GM19023 (cell line): ENCODE data around the gene ABHD11.

Experiments used
- ATAC-seq: cut with Tn5 transposase; IDR thresholded peaks from one replicate; pipeline ENCODE4 v1.9.1; 2021; ENCODE audit warnings: mild to moderate bottlenecking, moderate library complexity; ENCODE audit not compliant: unreplicated experiment

The ABHD11 gene

DNA sequence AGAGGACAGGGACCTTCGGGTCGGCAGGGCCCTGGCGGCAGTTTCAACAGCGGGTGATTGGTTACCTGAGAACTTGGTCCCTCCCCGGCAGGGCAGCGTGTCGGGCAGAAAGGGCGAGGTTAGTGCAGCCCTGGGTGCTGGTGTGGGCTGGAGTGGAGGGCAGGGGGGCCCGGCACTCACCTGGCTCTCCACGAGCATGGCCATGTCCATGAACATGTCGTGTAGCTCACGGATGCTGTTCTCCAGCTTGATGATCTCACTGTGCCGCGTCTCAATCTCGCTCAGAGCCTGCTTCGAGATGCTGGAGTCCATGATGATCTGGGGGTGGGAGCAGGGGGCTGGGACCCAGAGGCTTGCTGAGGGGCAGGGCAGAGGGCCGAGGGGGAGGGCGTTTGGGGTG lies 35.9 kb downstream of the ABHD11 start:
- ATAC-seq, result no peak

GRCh38 chr7:73702226-73702625 lies 36.4 kb downstream of the ABHD11 start:
- ATAC-seq, result no peak

GRCh38 chr7:73701357-73701995 lies 37.1 kb downstream of the ABHD11 start:
- ATAC-seq, result no peak

DNA sequence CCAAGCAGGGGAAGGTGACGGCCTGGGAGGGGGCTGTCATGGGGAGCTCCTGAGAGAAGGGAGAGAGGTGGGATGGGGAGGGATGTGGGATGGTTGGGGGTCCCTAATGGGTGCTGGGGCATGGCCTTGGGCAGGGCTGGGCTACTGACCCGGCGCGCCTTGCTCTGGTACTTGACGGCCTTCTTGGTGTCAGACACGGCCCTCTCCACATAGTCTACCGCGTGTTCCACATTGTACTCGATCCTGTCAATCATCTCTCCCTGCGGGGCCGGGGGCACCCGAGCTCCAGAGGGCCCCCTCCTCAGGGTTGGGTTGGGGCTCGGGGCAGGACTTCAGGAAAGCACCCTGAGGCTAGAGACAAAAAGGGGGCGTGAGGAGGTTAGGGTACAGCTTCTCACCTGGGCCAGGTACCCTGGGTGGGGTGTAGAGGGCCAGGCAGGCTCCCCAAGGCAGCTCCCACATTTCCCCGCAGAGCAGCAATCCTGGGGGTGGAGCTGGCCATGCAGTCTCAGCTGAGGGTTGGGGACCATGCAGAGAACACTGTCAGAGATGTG lies 37.9 kb downstream of the ABHD11 start:
- no peak for ATAC-seq

GRCh38 chr7:73700069-73700423 lies 38.6 kb downstream of the ABHD11 start:
- no peak for ATAC-seq

DNA sequence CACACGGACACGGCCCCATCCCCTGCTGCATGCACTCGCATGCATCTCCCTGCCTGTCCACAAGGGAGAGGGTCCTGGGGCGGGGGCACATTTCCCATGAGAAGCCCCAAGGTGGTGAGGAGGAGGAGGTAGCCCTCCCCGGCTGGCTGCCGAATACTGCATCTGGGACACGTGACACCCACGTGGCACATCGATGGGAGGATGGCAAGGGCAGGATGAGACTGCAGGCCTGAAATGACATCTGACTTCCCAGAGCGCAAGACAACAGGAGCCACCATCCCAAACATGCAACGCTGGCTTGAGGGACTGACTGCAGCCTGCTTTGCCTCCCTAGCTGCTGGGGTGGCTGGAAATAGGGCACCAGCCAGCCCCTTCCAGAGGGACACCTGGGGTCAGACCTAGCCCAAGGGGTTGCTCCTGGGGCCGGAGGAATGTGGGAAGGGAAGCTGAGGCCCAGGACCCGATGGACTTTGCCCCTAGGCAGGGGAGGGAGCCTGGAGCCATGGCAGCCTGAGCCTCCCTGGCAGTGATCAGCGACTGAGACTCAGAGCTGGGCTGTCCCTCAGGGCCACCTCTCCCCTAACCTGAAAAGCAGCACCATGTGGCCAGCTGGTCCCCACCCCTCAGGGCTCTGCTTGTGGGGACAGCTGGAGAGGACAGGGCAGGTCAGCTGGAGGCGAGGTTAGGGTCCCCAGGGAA lies 39.1 kb downstream of the ABHD11 start:
- no peak for ATAC-seq

- no peak for ATAC-seq
These were observed 40.2 kb downstream of the ABHD11 start for GRCh38 chr7:73698410-73698809.

DNA sequence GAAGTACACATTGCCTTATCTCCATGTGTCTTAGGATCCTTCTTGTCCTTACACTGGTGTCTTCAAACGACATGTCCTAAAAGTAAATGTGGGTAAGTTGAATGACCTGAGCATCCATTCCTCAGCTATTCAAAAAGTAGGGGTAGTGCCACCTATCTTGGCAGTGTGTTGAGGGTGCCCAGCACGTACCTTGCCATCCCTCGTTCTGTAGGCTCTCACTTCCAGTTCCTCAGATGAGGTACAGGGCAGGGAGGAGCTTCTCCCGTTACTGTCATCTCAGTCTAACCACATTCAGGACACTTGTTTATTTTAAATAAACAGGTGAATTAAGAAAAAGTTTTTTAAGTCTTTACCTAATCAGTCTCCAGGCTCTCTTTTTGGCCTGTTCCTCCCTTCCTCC lies 42.2 kb downstream of the ABHD11 start:
- ATAC-seq, result no peak

GRCh38 chr7:73690646-73691045 lies 48.0 kb downstream of the ABHD11 start:
- ATAC-seq, result no peak

DNA sequence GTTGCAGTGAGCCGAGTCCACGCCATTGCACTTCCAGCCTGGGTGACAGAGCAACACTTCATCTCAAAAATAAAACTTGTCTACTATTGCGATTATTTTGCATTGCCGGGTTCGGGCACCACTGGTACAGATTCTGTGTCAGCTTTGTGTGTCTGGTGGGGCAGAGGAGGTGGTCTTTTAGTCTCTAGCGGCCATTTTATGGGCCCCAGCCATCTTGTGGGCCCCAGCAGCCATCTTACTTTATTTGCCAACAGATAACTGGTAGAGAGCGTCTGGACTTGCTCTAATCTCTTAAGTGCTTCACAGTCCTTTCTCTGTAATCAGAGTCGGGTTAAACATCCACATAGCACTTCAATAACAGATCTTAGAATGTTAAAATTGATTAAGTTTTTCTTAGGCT lies 50.3 kb downstream of the ABHD11 start:
- no peak for ATAC-seq
